Caki2 (cell line): Measurements from ENCODE around the gene PRKCSH. TPM values are rescaled to one million over a fixed set of nuclear protein-coding genes. Genes with fewer than 3 reads are reported as not detected.

Experiments used
- DNase-seq: peaks from one replicate; pipeline ENCODE4 v3.0.0-alpha.2; 2015; ENCODE audit warnings: low read depth
- in situ Hi-C: cut with HindIII; loops from 2 replicates; pipeline ENCODE4 v1.10.0; 2016; ENCODE audit warnings: low sequenced_read_pairs, low pct_unique_long_range_greater_than_20kb, mixed read lengths
- total RNA-seq: library from RNA; depleted of rRNA; stranded (reverse); fragments of >200 nt; shearing (Covaris generic); gene quantifications from 2 replicates; pipeline ENCODE4 v1.2.3, GENCODE V29; 2014; ENCODE audit warnings: low replicate concordance; rRNA removed

Gene PRKCSH
- total RNA-seq, 1 experiment from 2014 or later: 119 TPM

- in situ Hi-C loops: no loop called here
- DNase-seq: no peak
These were observed 48.1 kb downstream of the PRKCSH start for GRCh38 chr19:11483366-11484111.

- DNase-seq: no peak
- in situ Hi-C loops: no loop called here
These were observed 49.9 kb downstream of the PRKCSH start for GRCh38 chr19:11485245-11485837.

GRCh38 chr19:11486661-11487503 is 51.4 kb downstream of the PRKCSH start:
- in situ Hi-C loops: no loop called here

GRCh38 chr19:11489378-11489777 is 53.9 kb downstream of the PRKCSH start:
- DNase-seq: no peak
- in situ Hi-C loops: no loop called here

More at GRCh38 chr19:11486661-11487503, 51.4 kb downstream of the PRKCSH start:
- no peak for DNase-seq

GRCh38 chr19:11494634-11495285 is 59.3 kb downstream of the PRKCSH start:
- in situ Hi-C loops: no loop called here
- no peak for DNase-seq

- in situ Hi-C loops: no loop called here
- no peak for DNase-seq
These were observed 60.0 kb downstream of the PRKCSH start for GRCh38 chr19:11495481-11495880.

- in situ Hi-C loops: no loop called here
- DNase-seq: no peak
These were observed 60.5 kb downstream of the PRKCSH start for GRCh38 chr19:11495885-11496284.

GRCh38 chr19:11496391-11497163 is 61.1 kb downstream of the PRKCSH start:
- DNase-seq: peak; percentile 65
- in situ Hi-C loops: no loop called here

- no peak for DNase-seq
- in situ Hi-C loops: no loop called here
These were observed 63.8 kb downstream of the PRKCSH start for GRCh38 chr19:11499220-11499726.

- in situ Hi-C loops: no loop called here
- DNase-seq: no peak
These were observed 64.5 kb downstream of the PRKCSH start for GRCh38 chr19:11499890-11500420.

Other genes with a start within 250 kb of the PRKCSH start
- 49.3 and 71.1 TPM in 2 replicates for gene KANK2, start 238.1 kb upstream of the PRKCSH start, total RNA-seq
- gene ANGPTL8, start 196.0 kb upstream of the PRKCSH start, total RNA-seq: not detected in 2 replicates
- 8.7 and 14.1 TPM in 2 replicates for gene DOCK6, start 173.1 kb upstream of the PRKCSH start, total RNA-seq
- not detected in 2 replicates for gene TSPAN16, start 139.5 kb upstream of the PRKCSH start, total RNA-seq
- gene RAB3D, start 96.0 kb upstream of the PRKCSH start, total RNA-seq: 19.6 and 27.4 TPM in 2 replicates
- 381 and 712 TPM in 2 replicates for gene TMEM205, start 89.4 kb upstream of the PRKCSH start, total RNA-seq
- 1.5 TPM in 2 replicates for gene CCDC159, start 89.1 kb upstream of the PRKCSH start, total RNA-seq
- gene PLPPR2, start 80.2 kb upstream of the PRKCSH start, total RNA-seq: 2.2 and 2.6 TPM in 2 replicates
- 2.1 and 5.6 TPM in 2 replicates for gene SWSAP1, start 61.0 kb upstream of the PRKCSH start, total RNA-seq
- gene EPOR, start 51.3 kb upstream of the PRKCSH start, total RNA-seq: 14.4 and 16.6 TPM in 2 replicates
- gene RGL3, start 16.3 kb upstream of the PRKCSH start, total RNA-seq: 3.3 and 16.5 TPM in 2 replicates
- 1.1 and 2.6 TPM in 2 replicates for gene ODAD3, start 514 bp upstream of the PRKCSH start, total RNA-seq
- not detected in 2 replicates for gene ELAVL3, start 45.4 kb downstream of the PRKCSH start, total RNA-seq
- 4.6 and 43.5 TPM in 2 replicates for gene ZNF653, start 70.2 kb downstream of the PRKCSH start, total RNA-seq
- 88.6 and 106 TPM in 2 replicates for gene ECSIT, start 93.5 kb downstream of the PRKCSH start, total RNA-seq
- not detected in 2 replicates for gene CNN1, start 103.2 kb downstream of the PRKCSH start, total RNA-seq
- 37.8 and 71.2 TPM in 2 replicates for gene ELOF1, start 123.6 kb downstream of the PRKCSH start, total RNA-seq
- gene ACP5, start 142.0 kb downstream of the PRKCSH start, total RNA-seq: 6.1 and 11.8 TPM in 2 replicates
- 26.2 and 34.4 TPM in 2 replicates for gene ZNF627, start 161.8 kb downstream of the PRKCSH start, total RNA-seq